Nephron progenitor cell (in vitro differentiated cells): ENCODE measurements around the gene TF.

Experiments used
- DNase-seq: peaks from one replicate; pipeline ENCODE4 v3.0.0; 2021
- H3K27ac Mint-ChIP-seq: 2 replicates; pipeline ENCODE4 v1.8.0; 2021; ENCODE audit warnings: mild to moderate bottlenecking, moderate library complexity, mixed read lengths
- H3K27me3 Mint-ChIP-seq: 2 replicates; pipeline ENCODE4 v1.8.0; 2021; ENCODE audit warnings: mild to moderate bottlenecking, low read depth, mixed read lengths; ENCODE audit not compliant: poor library complexity
- H3K36me3 Mint-ChIP-seq: 2 replicates; pipeline ENCODE4 v1.8.0; 2021; ENCODE audit warnings: low read depth, mixed read lengths
- H3K4me1 Mint-ChIP-seq: 2 replicates; pipeline ENCODE4 v1.8.0; 2021; ENCODE audit warnings: mixed read lengths
- H3K4me3 Mint-ChIP-seq: 2 replicates; pipeline ENCODE4 v1.8.0; 2021; ENCODE audit warnings: mild to moderate bottlenecking, moderate library complexity, mixed read lengths
- H3K9me3 Mint-ChIP-seq: 2 replicates; pipeline ENCODE4 v1.8.0; 2021; ENCODE audit warnings: mild to moderate bottlenecking, moderate library complexity, mixed read lengths
- TF ChIP-seq, protein P1 (sequence below): fragments of 200-600 bp; sonication (generic); IDR thresholded peaks from 2 replicates; pipeline ENCODE4 v1.5.0; 2021; ENCODE audit warnings: antibody characterized with exemption

TF gene

DNA sequence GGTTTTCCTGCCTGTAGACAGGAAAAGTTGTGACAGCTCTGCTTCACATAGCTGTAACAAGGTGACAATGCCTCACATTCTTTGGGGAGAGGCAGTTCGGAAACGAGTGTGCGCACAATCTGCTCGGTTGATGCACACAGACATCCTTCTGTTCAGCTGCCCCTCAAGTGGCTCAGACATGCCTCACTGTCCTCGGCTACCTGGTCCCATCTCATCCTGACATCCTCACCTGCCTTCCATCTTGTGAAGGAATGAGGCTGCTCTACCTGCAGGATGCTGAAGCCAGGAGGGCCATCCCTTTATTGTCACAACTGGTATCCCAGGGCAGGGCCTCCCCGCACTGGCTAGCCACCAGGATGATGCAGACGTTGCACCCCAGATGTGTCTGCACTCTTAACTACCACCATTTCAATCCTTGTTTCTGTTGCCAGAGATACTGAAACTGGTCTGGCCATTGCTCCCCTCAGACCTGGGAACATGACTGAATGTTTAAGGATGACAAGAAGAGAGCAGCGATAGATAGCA, 78.8 kb downstream of the TF start:
- TF ChIP-seq, protein P1, sequence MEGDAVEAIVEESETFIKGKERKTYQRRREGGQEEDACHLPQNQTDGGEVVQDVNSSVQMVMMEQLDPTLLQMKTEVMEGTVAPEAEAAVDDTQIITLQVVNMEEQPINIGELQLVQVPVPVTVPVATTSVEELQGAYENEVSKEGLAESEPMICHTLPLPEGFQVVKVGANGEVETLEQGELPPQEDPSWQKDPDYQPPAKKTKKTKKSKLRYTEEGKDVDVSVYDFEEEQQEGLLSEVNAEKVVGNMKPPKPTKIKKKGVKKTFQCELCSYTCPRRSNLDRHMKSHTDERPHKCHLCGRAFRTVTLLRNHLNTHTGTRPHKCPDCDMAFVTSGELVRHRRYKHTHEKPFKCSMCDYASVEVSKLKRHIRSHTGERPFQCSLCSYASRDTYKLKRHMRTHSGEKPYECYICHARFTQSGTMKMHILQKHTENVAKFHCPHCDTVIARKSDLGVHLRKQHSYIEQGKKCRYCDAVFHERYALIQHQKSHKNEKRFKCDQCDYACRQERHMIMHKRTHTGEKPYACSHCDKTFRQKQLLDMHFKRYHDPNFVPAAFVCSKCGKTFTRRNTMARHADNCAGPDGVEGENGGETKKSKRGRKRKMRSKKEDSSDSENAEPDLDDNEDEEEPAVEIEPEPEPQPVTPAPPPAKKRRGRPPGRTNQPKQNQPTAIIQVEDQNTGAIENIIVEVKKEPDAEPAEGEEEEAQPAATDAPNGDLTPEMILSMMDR = no peak
- H3K27me3 Mint-ChIP-seq = peaks cover 3% of the 10 kb centered on the region
- no peak for DNase-seq

GRCh38 chr3:133825969-133826727, 80.0 kb downstream of the TF start:
- H3K36me3 Mint-ChIP-seq = peaks cover 38% of the 10 kb centered on the region
- no peak overlapping the region for H3K4me3 Mint-ChIP-seq
- DNase-seq = no peak
- no peaks in the 10 kb centered on the region for H3K4me1 Mint-ChIP-seq
- TF ChIP-seq, protein P1 = no peak
- peaks cover 4% of the 10 kb centered on the region for H3K27me3 Mint-ChIP-seq
- H3K9me3 Mint-ChIP-seq = no peaks in the 10 kb centered on the region
- H3K27ac Mint-ChIP-seq = no peak overlapping the region

More for the DNA sequence above, 78.8 kb downstream of the TF start:
- H3K36me3 Mint-ChIP-seq = peaks cover 50% of the 10 kb centered on the region
- H3K9me3 Mint-ChIP-seq = no peaks in the 10 kb centered on the region
- H3K4me1 Mint-ChIP-seq = no peaks in the 10 kb centered on the region
- no peak overlapping the region for H3K4me3 Mint-ChIP-seq
- peak overlapping the region; percentile 64 for H3K27ac Mint-ChIP-seq

GRCh38 chr3:133827136-133827535, 80.9 kb downstream of the TF start:
- H3K4me1 Mint-ChIP-seq = no peaks in the 10 kb centered on the region
- H3K9me3 Mint-ChIP-seq = no peaks in the 10 kb centered on the region
- no peak overlapping the region for H3K4me3 Mint-ChIP-seq
- TF ChIP-seq, protein P1 = no peak
- peaks cover 31% of the 10 kb centered on the region for H3K36me3 Mint-ChIP-seq
- DNase-seq = no peak
- H3K27me3 Mint-ChIP-seq = peaks cover 4% of the 10 kb centered on the region
- H3K27ac Mint-ChIP-seq = no peak overlapping the region

DNA sequence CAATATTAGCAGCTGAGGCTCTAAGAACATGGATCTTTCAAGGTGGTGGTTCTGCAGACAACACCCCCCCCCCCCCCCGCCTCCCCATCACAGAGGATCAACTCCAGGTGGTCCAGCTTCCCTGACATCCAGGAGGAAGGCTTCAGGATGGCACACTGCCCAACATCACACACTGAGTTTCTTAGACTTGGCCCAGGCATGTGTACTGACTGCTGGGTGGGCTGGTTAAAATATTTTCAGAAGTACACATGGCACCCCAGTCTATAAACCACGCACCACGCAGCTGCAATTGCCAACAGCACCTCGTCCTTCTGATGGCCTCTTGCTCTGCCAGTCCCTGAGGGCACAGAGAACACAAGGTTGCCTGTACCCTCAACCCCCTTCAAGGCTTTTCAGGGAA, 81.5 kb downstream of the TF start:
- Mint-ChIP-seq H3K27ac (no peak overlapping the region), H3K36me3 (peaks cover 26% of the 10 kb centered on the region), H3K4me3 (no peak overlapping the region), H3K27me3 (peaks cover 4% of the 10 kb centered on the region), H3K4me1 (no peaks in the 10 kb centered on the region), H3K9me3 (no peaks in the 10 kb centered on the region)
- TF ChIP-seq, protein P1 = no peak
- DNase-seq = no peak

DNA sequence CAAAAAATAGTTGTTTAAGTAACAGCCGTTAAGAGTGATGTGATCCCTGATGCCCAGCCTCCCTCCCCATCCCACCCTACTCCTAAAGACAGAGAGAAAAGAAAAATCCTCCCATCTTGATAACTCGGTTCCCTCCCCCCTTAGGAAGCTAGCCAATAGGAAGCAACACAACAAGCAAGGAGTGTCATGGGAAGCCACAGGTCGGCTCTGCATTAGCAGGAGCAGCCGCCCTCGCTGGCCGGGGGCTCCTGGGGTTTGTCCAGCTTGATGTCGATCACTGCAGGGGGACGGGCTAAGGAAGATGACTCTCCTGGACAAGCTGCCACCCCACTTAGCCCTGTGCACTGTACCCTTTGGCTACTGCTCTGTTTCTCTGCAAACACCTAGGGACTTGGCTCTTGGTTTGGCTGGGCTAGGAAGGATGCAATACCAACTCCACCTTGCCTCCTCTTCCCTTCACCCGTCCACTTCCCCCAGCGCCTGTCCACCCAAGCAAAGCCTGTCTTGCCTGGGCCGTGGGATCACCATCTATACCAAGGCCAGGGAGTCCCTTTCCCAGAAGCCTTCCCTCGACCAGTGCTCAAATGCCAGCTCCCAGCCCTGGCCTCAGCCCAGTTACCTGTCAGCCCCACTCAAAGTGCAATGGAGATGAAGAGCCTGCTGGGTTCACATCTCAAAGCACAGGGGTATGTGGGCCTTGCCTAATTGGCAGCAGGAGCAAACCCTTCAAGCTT, 82.5 kb downstream of the TF start:
- H3K27ac Mint-ChIP-seq = no peak overlapping the region
- DNase-seq = no peak
- no peaks in the 10 kb centered on the region for H3K4me1 Mint-ChIP-seq
- H3K9me3 Mint-ChIP-seq = no peaks in the 10 kb centered on the region
- H3K27me3 Mint-ChIP-seq = peaks cover 4% of the 10 kb centered on the region
- peaks cover 15% of the 10 kb centered on the region for H3K36me3 Mint-ChIP-seq
- no peak overlapping the region for H3K4me3 Mint-ChIP-seq
- TF ChIP-seq, protein P1 = no peak
